NCI-H748 treated with DMSO at 0.1 percent for 48 hours (cell line): ENCODE results near the gene TMEM45B.
A peak's percentile ranks its signal among the peaks of the same experiment; 100 is the strongest.
"Not testable (repeated sequence)": the region's sequence is repeated elsewhere in the genome, so short reads cannot be mapped to it uniquely, and the experiment has no call there.

Source experiments
- DNase-seq: peaks from one replicate; lab custom pipeline; 2025; lab: John Stamatoyannopoulos, UW

TMEM45B gene

GRCh38 chr11:129815596-129816461, at the start of gene TMEM45B:
TSS of gene TMEM45B (plus strand) at chr11:129815848. CDS start at chr11:129852483, 36,635 bp downstream.
- DNase-seq = peak; percentile 12

- peak; percentile 2 for DNase-seq
Measured at GRCh38 chr11:129766898-129767604, 48.6 kb upstream of the TMEM45B start.

- no peak for DNase-seq
Measured at GRCh38 chr11:129767827-129768226, 47.8 kb upstream of the TMEM45B start.

- no peak for DNase-seq
Measured at GRCh38 chr11:129768356-129768755, 47.3 kb upstream of the TMEM45B start.

GRCh38 chr11:129769059-129769458, 46.6 kb upstream of the TMEM45B start:
- DNase-seq = no peak

- no peak for DNase-seq
Measured at GRCh38 chr11:129770993-129771392, 44.7 kb upstream of the TMEM45B start.

GRCh38 chr11:129771456-129771855, 44.2 kb upstream of the TMEM45B start:
- not testable (repeated sequence) for DNase-seq

- no peak for DNase-seq
Measured at GRCh38 chr11:129778877-129779276, 36.8 kb upstream of the TMEM45B start.

GRCh38 chr11:129779342-129779741, 36.3 kb upstream of the TMEM45B start:
- DNase-seq = no peak

- peak; percentile 1 for DNase-seq
Measured at GRCh38 chr11:129785383-129786111, 30.1 kb upstream of the TMEM45B start.

- DNase-seq = not testable (repeated sequence)
Measured at GRCh38 chr11:129786112-129786416, 29.6 kb upstream of the TMEM45B start.

GRCh38 chr11:129787532-129788155, 28.0 kb upstream of the TMEM45B start:
- DNase-seq = no peak

- no peak for DNase-seq
Measured at GRCh38 chr11:129788278-129788677, 27.4 kb upstream of the TMEM45B start.

- no peak for DNase-seq
Measured at GRCh38 chr11:129790106-129790505, 25.5 kb upstream of the TMEM45B start.

GRCh38 chr11:129791515-129791914, 24.1 kb upstream of the TMEM45B start:
- no peak for DNase-seq

GRCh38 chr11:129792663-129793062, 23.0 kb upstream of the TMEM45B start:
- DNase-seq = no peak

- no peak for DNase-seq
Measured at GRCh38 chr11:129795089-129795488, 20.6 kb upstream of the TMEM45B start.

GRCh38 chr11:129798212-129798611, 17.4 kb upstream of the TMEM45B start:
- DNase-seq = no peak

GRCh38 chr11:129800162-129800561, 15.5 kb upstream of the TMEM45B start:
- DNase-seq = not testable (repeated sequence)

GRCh38 chr11:129800655-129801054, 15.0 kb upstream of the TMEM45B start:
- no peak for DNase-seq

- DNase-seq = no peak
Measured at GRCh38 chr11:129803533-129803932, 12.1 kb upstream of the TMEM45B start.

- DNase-seq = no peak
Measured at GRCh38 chr11:129804012-129804411, 11.6 kb upstream of the TMEM45B start.
